Heart right ventricle (tissue), 16 donors: ENCODE measurements around the gene SUSD3. TPM values are rescaled to one million over a fixed set of nuclear protein-coding genes. Genes with fewer than 3 reads are reported as not detected.
A peak's percentile ranks its signal among the peaks of the same experiment; 100 is the strongest.

Experiments
- ATAC-seq, 8 donors: fragments of 200-7000 bp; cut with Tn5 transposase; one replicate each; pipeline ENCODE4 v1.9.1; 2020; ENCODE audit warnings: mild to moderate bottlenecking in 8 of 8, moderate library complexity in 8 of 8, moderate number of reproducible peaks in 1 of 8
- DNase-seq, 2 donors: peaks; one replicate each; pipeline ENCODE4 v3.0.0-alpha.2; 2020
- H3K27ac ChIP-seq, 10 donors: fragments of 200-600 bp; sonication (generic) in 2 of 10; one replicate each; pipeline versions ENCODE4 v1.5.0 to v1.8.0; 2020 to 2022; ENCODE audit warnings: mild to moderate bottlenecking in 3 of 10
- H3K27me3 ChIP-seq, 7 donors: fragments of 200-600 bp; one replicate each; pipeline ENCODE4 v1.8.0; 2021 to 2022; ENCODE audit warnings: mild to moderate bottlenecking in 2 of 7
- H3K36me3 ChIP-seq, 9 donors: fragments of 200-600 bp; sonication (generic) in 1 of 9; one replicate each; pipeline versions ENCODE4 v1.5.0 to v1.8.0; 2020 to 2022; ENCODE audit warnings: mild to moderate bottlenecking in 2 of 9
- H3K4me1 ChIP-seq, 9 donors: fragments of 200-600 bp; sonication (generic) in 1 of 9; one replicate each; pipeline versions ENCODE4 v1.5.0 to v1.8.0; 2020 to 2022; ENCODE audit warnings: mild to moderate bottlenecking in 4 of 9
- H3K4me3 ChIP-seq, 10 donors: fragments of 200-600 bp; sonication (generic) in 2 of 10; one replicate each; pipeline versions ENCODE4 v1.5.0 to v1.8.0; 2020 to 2022; ENCODE audit warnings: mild to moderate bottlenecking in 7 of 10, moderate library complexity in 2 of 10
- H3K9me3 ChIP-seq, 11 donors: fragments of 200-600 bp in 10 of 11; sonication (generic) in 2 of 11; one replicate each; pipeline versions ENCODE4 v1.5.0 to v1.8.0; 2013 to 2022; ENCODE audit warnings: mild to moderate bottlenecking in 2 of 11, control low read depth in 1 of 11, moderate library complexity in 1 of 11
- CTCF ChIP-seq, 9 donors: fragments of 200-600 bp; sonication (generic) in 2 of 9; IDR thresholded peaks; one replicate each; pipeline versions ENCODE4 v1.5.0 to v1.8.0; 2021 to 2022; ENCODE audit warnings: antibody characterized with exemption in 9 of 9, mild to moderate bottlenecking in 5 of 9, moderate library complexity in 1 of 9
- WGBS, 2 donors: extraction: QIAGEN DNeasy Blood & Tissue Kit; methylation state at CpG; one replicate each; pipeline ENCODE4 v1.1.7; 2013; ENCODE audit warnings: inconsistent platforms in 1 of 2; 5-methylcytosine and 5-hydroxymethylcytosine counted together
- intact Hi-C, 10 donors: fragments of 100-400 bp; cut with DNase I; formaldehyde crosslinking; loops; one replicate each; pipeline versions ENCODE4 v1.11.1 to v1.14.2; 2022
- polyA plus RNA-seq, 2 donors: library from polyadenylated mRNA; stranded (reverse); fragments of 200-250 nt; gene quantifications; one replicate each; pipeline ENCODE4 v1.2.3, GENCODE V29; 2013
- total RNA-seq, 10 donors: library from RNA; stranded (reverse); fragmentation: NEBNext Ultra II Directional in 3 of 10; extraction: Animal tissue kit (Norgen Biotek cat#: 25700) in 3 of 10; gene quantifications; one replicate each; pipeline versions ENCODE4 v1.2.1 to v1.2.4, GENCODE V29; 2021 to 2023
- donor health status: Arrhythmogenic right ventricular cardiomyopathy.
- donor health status: ischemic (EF 13 %, LVEDD 7.1; RV severe dilation, severe dysfunction).
- donor health status: healthy with polysubstance abuse.
- donor health status: DM: no; HTN: yes; CAD: no.
- donor health status: DM: no; HTN: no; CAD: no.
- donor health status: ischemic (EF 25% LVEDD 6.9; RV normal size, moderate dysfunction).
- donor health status: ischemic (EF 25% LVEDD 5.7; RV mildly dilated, moderate dysfunction).
- donor health status: healthy.
- donor health status: DM: yes; HTN: yes; CAD: no.
- donor health status: Ischemic cardiomyopathy.
- donor health status: ischemic (EF 35%, LVEDD 5.7; RV mildly dilated, moderate dysfunction).
- donor health status: nonischemic (EF 11% LVEDD 7.7; RV severe dilation, severe dysfunction).
- donor health status: DM: yes; HTN: yes; CAD: no.
- donor health status: PGD.
- donor health status: ischemic (EF 29% LVEDD 5.4; RV normal size, mild dysfunction).
- donor health status: nonischemic (EF 23%, LVEDD 6.1; RV moderate dilation, normal function).

SUSD3 gene
- total and polyA plus RNA-seq, 12 donors: 0.40 to 2.1 (median 0.79) TPM; not detected in 1

GRCh38 chr9:93041108-93041802 lies 17.2 kb upstream of the SUSD3 start:
- 90 to 94% methylated on average over 6 of the region's 6 CpGs for WGBS, 2 donors
- no peaks in the 10 kb centered on the region for H3K36me3 ChIP-seq
- peak overlapping the region in 1 of 10 donors; percentile 8 for H3K27ac ChIP-seq
- no peaks in the 10 kb centered on the region for H3K27me3 ChIP-seq
- TF ChIP-seq CTCF (IDR thresholded peaks at IDR 0.05): no peak
- no peak overlapping the region for H3K4me3 ChIP-seq
- no peak for DNase-seq
- H3K9me3 ChIP-seq: peaks cover 0 to 9% (median 0%) of the 10 kb centered on the region in 11 donors
- intact Hi-C loops: no loop called here
- H3K4me1 ChIP-seq: peaks cover 0 to 44% (median 0%) of the 10 kb centered on the region in 9 donors
- ATAC-seq: no peak

GRCh38 chr9:93043122-93043521 lies 15.4 kb upstream of the SUSD3 start:
- no peak overlapping the region for H3K4me3 ChIP-seq
- WGBS, 2 donors: 86 to 91% methylated on average over 6 of the region's 6 CpGs
- H3K27me3 ChIP-seq: no peaks in the 10 kb centered on the region
- no peak for DNase-seq
- intact Hi-C loops: no loop called here
- peaks cover 0 to 9% (median 0%) of the 10 kb centered on the region in 11 donors for H3K9me3 ChIP-seq
- H3K27ac ChIP-seq: peak overlapping the region in 1 of 10 donors; percentile 55
- ATAC-seq: no peak
- H3K4me1 ChIP-seq: peaks cover 0 to 28% (median 0%) of the 10 kb centered on the region in 9 donors
- no peak for TF ChIP-seq CTCF (IDR thresholded peaks at IDR 0.05)
- H3K36me3 ChIP-seq: no peaks in the 10 kb centered on the region

GRCh38 chr9:93045521-93045920 lies 13.0 kb upstream of the SUSD3 start:
- Histone ChIP-seq H3K4me3 (no peak overlapping the region), H3K9me3 (peaks cover 0 to 9% (median 0%) of the 10 kb centered on the region in 11 donors), H3K27me3 (no peaks in the 10 kb centered on the region), H3K4me1 (peaks cover 0 to 19% (median 0%) of the 10 kb centered on the region in 9 donors), H3K36me3 (no peaks in the 10 kb centered on the region), H3K27ac (no peak overlapping the region)
- intact Hi-C loops: no loop called here
- 88 to 95% methylated on average over 2 of the region's 2 CpGs for WGBS, 2 donors
- TF ChIP-seq CTCF (IDR thresholded peaks at IDR 0.05): no peak
- ATAC-seq: no peak
- DNase-seq: no peak

GRCh38 chr9:93048566-93049448 lies 9.7 kb upstream of the SUSD3 start:
- DNase-seq: no peak
- H3K4me1 ChIP-seq: peaks cover 3 to 19% (median 14%) of the 10 kb centered on the region in 9 donors
- H3K27ac ChIP-seq: no peak overlapping the region
- intact Hi-C loops: no loop called here
- H3K27me3 ChIP-seq: no peaks in the 10 kb centered on the region
- TF ChIP-seq CTCF (IDR thresholded peaks at IDR 0.05): no peak
- no peak overlapping the region for H3K4me3 ChIP-seq
- WGBS, 2 donors: 87% methylated on average over 8 of the region's 8 CpGs
- H3K36me3 ChIP-seq: no peaks in the 10 kb centered on the region
- ATAC-seq: no peak
- H3K9me3 ChIP-seq: peaks cover 0 to 9% (median 0%) of the 10 kb centered on the region in 11 donors
